GM12892 (cell line): ENCODE data around the gene LRRN2.

ENCODE experiments used
- POLR2A ChIP-seq: IDR thresholded peaks from 2 replicates; pipeline ENCODE4 v1.6.1; 2011; ENCODE audit warnings: low read depth, low read length, control low read depth
- POLR2AphosphoS5 ChIP-seq: IDR thresholded peaks from 2 replicates; pipeline ENCODE4 v1.6.1; 2011; ENCODE audit warnings: low read depth, low read length, control low read depth
- TAF1 ChIP-seq: IDR thresholded peaks from 2 replicates; pipeline ENCODE4 v1.6.1; 2011; ENCODE audit warnings: low read depth, mild to moderate bottlenecking, control low read depth, low read length, borderline replicate concordance

- no peak for TF ChIP-seq POLR2AphosphoS5
- TF ChIP-seq POLR2A = no peak
- no peak for TF ChIP-seq TAF1
Observed at GRCh38 chr1:204623365-204623893, 62.1 kb downstream of the LRRN2 start.
